Smooth muscle cell (in vitro differentiated cells): ENCODE measurements around the gene LHB. TPM values are rescaled to one million over a fixed set of nuclear protein-coding genes. Genes with fewer than 3 reads are reported as not detected.

ENCODE experiments used
- DNase-seq: peaks from one replicate; lab custom pipeline; 2025; ENCODE audit not compliant: unreplicated experiment; lab: John Stamatoyannopoulos, UW
- H2AFZ ChIP-seq: fragments of 200-600 bp; sonication (generic); 2 replicates; pipeline ENCODE4 v1.6.0; 2016; ENCODE audit warnings: antibody characterized with exemption, low read depth, mild to moderate bottlenecking
- H3F3A ChIP-seq: fragments of 200-600 bp; sonication (generic); 2 replicates; pipeline ENCODE4 v1.6.0; 2017; ENCODE audit warnings: antibody characterized with exemption, low read depth
- H3K27ac ChIP-seq: fragments of 200-600 bp; sonication (generic); 2 replicates; pipeline ENCODE4 v1.5.1; 2016; ENCODE audit warnings: low read depth, mild to moderate bottlenecking
- H3K27me3 ChIP-seq: fragments of 200-600 bp; sonication (generic); 2 replicates; pipeline ENCODE4 v1.6.1; 2016; ENCODE audit warnings: low read depth, mild to moderate bottlenecking
- H3K36me3 ChIP-seq: fragments of 200-600 bp; sonication (generic); 2 replicates; pipeline ENCODE4 v1.5.1; 2016; ENCODE audit warnings: low read depth
- H3K4me1 ChIP-seq: fragments of 200-600 bp; sonication (generic); 2 replicates; pipeline ENCODE4 v1.5.1; 2016; ENCODE audit warnings: low read depth
- H3K4me2 ChIP-seq: fragments of 200-600 bp; sonication (generic); 2 replicates; pipeline ENCODE4 v1.6.0; 2016; ENCODE audit warnings: mild to moderate bottlenecking
- H3K4me3 ChIP-seq: fragments of 200-600 bp; sonication (generic); 2 replicates; pipeline ENCODE4 v1.5.1; 2016; ENCODE audit warnings: mild to moderate bottlenecking
- H3K79me2 ChIP-seq: fragments of 200-600 bp; sonication (generic); 2 replicates; pipeline ENCODE4 v1.6.0; 2016; ENCODE audit warnings: low read depth, mild to moderate bottlenecking
- H3K9ac ChIP-seq: fragments of 200-600 bp; sonication (generic); 2 replicates; pipeline ENCODE4 v1.6.0; 2016; ENCODE audit warnings: low read depth
- H3K9me3 ChIP-seq: fragments of 200-600 bp; sonication (generic); replicated peaks from 2 replicates; pipeline ENCODE4 v1.5.1; 2016; ENCODE audit warnings: low read depth
- H4K20me1 ChIP-seq: fragments of 200-600 bp; sonication (generic); 2 replicates; pipeline ENCODE4 v1.6.0; 2016; ENCODE audit warnings: low read depth
- CTCF ChIP-seq: fragments of 200-600 bp; sonication (generic); IDR thresholded peaks from 2 replicates; pipeline ENCODE4 v1.5.1; 2017; ENCODE audit warnings: borderline replicate concordance, mild to moderate bottlenecking, antibody characterized with exemption; ENCODE audit not compliant: insufficient read depth, poor library complexity, severe bottlenecking
- WGBS: methylation state at CpG from one replicate; pipeline ENCODE4 v1.1.7; 2016; ENCODE audit warnings: low lambda C conversion rate; 5-methylcytosine and 5-hydroxymethylcytosine counted together
- polyA plus RNA-seq: library from polyadenylated mRNA; unstranded; fragments of >200 nt; fragmentation: Nextera tagmentation; extraction: Ambion mirVana; gene quantifications from 2 replicates; pipeline ENCODE4 v1.2.1, GENCODE V29; 2016
- total RNA-seq: library from RNA; depleted of rRNA; stranded (reverse); fragments of >200 nt; gene quantifications from 2 replicates; pipeline ENCODE4 v1.2.3, GENCODE V29; 2014

LHB gene
- total and polyA plus RNA-seq, 2 experiments from 2014 or later = not detected

- H3K27me3 ChIP-seq = peaks cover 6% of the 10 kb centered on the region
- H3K9ac ChIP-seq = no peak overlapping the region
- no peaks in the 10 kb centered on the region for H4K20me1 ChIP-seq
- no peak for TF ChIP-seq CTCF
- no peak overlapping the region for H3K4me3 ChIP-seq
- H3K79me2 ChIP-seq = no peaks in the 10 kb centered on the region
- no peaks in the 10 kb centered on the region for H3K4me1 ChIP-seq
- WGBS = 94% methylated on average over 18 of the region's 18 CpGs
- DNase-seq = no peak
- no peaks in the 10 kb centered on the region for H3K36me3 ChIP-seq
- H3K27ac ChIP-seq = no peak overlapping the region
- no peaks in the 10 kb centered on the region for H3K9me3 ChIP-seq
- no peak overlapping the region for H3K4me2 ChIP-seq
- no peak overlapping the region for H2AFZ ChIP-seq
- no peaks in the 10 kb centered on the region for H3F3A ChIP-seq
These were observed 2.0 kb downstream of the LHB start for GRCh38 chr19:49014870-49015255.

- H3K9me3 ChIP-seq = no peaks in the 10 kb centered on the region
- no peak overlapping the region for H3K9ac ChIP-seq
- TF ChIP-seq CTCF = no peak
- no peak overlapping the region for H3K4me2 ChIP-seq
- H3K27ac ChIP-seq = no peak overlapping the region
- H3F3A ChIP-seq = no peaks in the 10 kb centered on the region
- no peaks in the 10 kb centered on the region for H3K79me2 ChIP-seq
- no peak for DNase-seq
- no peaks in the 10 kb centered on the region for H3K36me3 ChIP-seq
- no peak overlapping the region for H3K4me3 ChIP-seq
- no peaks in the 10 kb centered on the region for H4K20me1 ChIP-seq
- H3K27me3 ChIP-seq = peaks cover 6% of the 10 kb centered on the region
- 92% methylated on average over 32 of the region's 32 CpGs for WGBS
- no peaks in the 10 kb centered on the region for H3K4me1 ChIP-seq
- H2AFZ ChIP-seq = no peak overlapping the region
These were observed 2.6 kb downstream of the LHB start for GRCh38 chr19:49014123-49014869.

GRCh38 chr19:49011194-49011593, 5.7 kb downstream of the LHB start:
- no peaks in the 10 kb centered on the region for H3K4me1 ChIP-seq
- H3K36me3 ChIP-seq = no peaks in the 10 kb centered on the region
- H3F3A ChIP-seq = no peaks in the 10 kb centered on the region
- H4K20me1 ChIP-seq = no peaks in the 10 kb centered on the region
- no peak overlapping the region for H3K9ac ChIP-seq
- H3K27ac ChIP-seq = no peak overlapping the region
- H3K4me3 ChIP-seq = no peak overlapping the region
- no peak overlapping the region for H3K4me2 ChIP-seq
- no peak for DNase-seq
- H3K9me3 ChIP-seq = no peaks in the 10 kb centered on the region
- no peak for TF ChIP-seq CTCF
- H2AFZ ChIP-seq = no peak overlapping the region
- 93% methylated on average over 17 of the region's 17 CpGs for WGBS
- no peaks in the 10 kb centered on the region for H3K79me2 ChIP-seq
- no peaks in the 10 kb centered on the region for H3K27me3 ChIP-seq

GRCh38 chr19:49010453-49010852, 6.4 kb downstream of the LHB start:
- Histone ChIP-seq H3K27ac (no peak overlapping the region), H3F3A (no peaks in the 10 kb centered on the region), H2AFZ (no peak overlapping the region), H3K36me3 (no peaks in the 10 kb centered on the region), H4K20me1 (no peaks in the 10 kb centered on the region), H3K9me3 (no peaks in the 10 kb centered on the region), H3K4me2 (no peak overlapping the region), H3K4me1 (no peaks in the 10 kb centered on the region), H3K9ac (no peak overlapping the region), H3K79me2 (no peaks in the 10 kb centered on the region), H3K27me3 (no peaks in the 10 kb centered on the region), H3K4me3 (no peak overlapping the region)
- WGBS = 99% methylated on average over 11 of the region's 18 CpGs
- TF ChIP-seq CTCF = no peak
- no peak for DNase-seq
